AG04449 (cell line): ENCODE data around the gene GRHPR.

Source experiments
- CTCF ChIA-PET: fragments of 350-600 bp; formaldehyde crosslinking; extraction: SDS; loops from one replicate; lab custom pipeline; 2021; ENCODE audit warnings: antibody characterized with exemption; lab: Yijun Ruan, JAX
- POLR2A ChIA-PET: fragments of 400-600, 350-600 bp; formaldehyde crosslinking; extraction: SDS; loops from one replicate; lab custom pipeline; 2020; ENCODE audit warnings: antibody characterized with exemption, inconsistent platforms; lab: Yijun Ruan, JAX
- DNase-seq: peaks from one replicate; pipeline ENCODE4 v3.0.0-alpha.2; 2010; ENCODE audit warnings: low read depth, low spot score
- H3K4me3 ChIP-seq: 2 replicates; pipeline ENCODE4 v1.5.1; 2011; ENCODE audit warnings: low read depth, mild to moderate bottlenecking, control low read depth, low read length
- CTCF ChIP-seq: IDR thresholded peaks from one replicate; pipeline ENCODE4 v1.5.1; 2011; ENCODE audit warnings: mild to moderate bottlenecking, moderate library complexity, low read length, control low read depth, inconsistent platforms; ENCODE audit not compliant: insufficient read depth; ENCODE audit errors: missing control alignments

The GRHPR gene

GRCh38 chr9:37410354-37410861 is 12.1 kb upstream of the GRHPR start:
- no peak overlapping the region for H3K4me3 ChIP-seq
- CTCF ChIA-PET: interaction anchor here (1.0 to 6.3 kb wide), 6 partner anchors 12 to 536 kb away, joined by 3 to 50 read pairs (median 6); partner anchors contain the start of gene GRHPR
- POLR2A ChIA-PET: no interaction called here
- TF ChIP-seq CTCF: no peak
- no peak for DNase-seq

GRCh38 chr9:37410969-37411785 is 11.3 kb upstream of the GRHPR start:
- ChIA-PET CTCF (interaction anchor here (0.6 to 6.3 kb wide), 11 partner anchors 9 to 860 kb away, joined by 3 to 50 read pairs (median 5); partner anchors contain the start of gene GRHPR), POLR2A (no interaction called here)
- DNase-seq: no peak
- H3K4me3 ChIP-seq: no peak overlapping the region
- peak; percentile 57 for TF ChIP-seq CTCF

GRCh38 chr9:37412431-37413151 is 9.9 kb upstream of the GRHPR start:
- DNase-seq: peak; percentile 29

GRCh38 chr9:37413311-37413710 is 9.2 kb upstream of the GRHPR start:
- no peak for DNase-seq
- H3K4me3 ChIP-seq: no peak overlapping the region
- POLR2A ChIA-PET: interaction anchor here (0.9 kb wide), 1 partner anchor 9 kb away, joined by 3 read pairs; the partner anchor contains the start of gene GRHPR
- CTCF ChIA-PET: interaction anchor here (0.9 to 6.3 kb wide), 5 partner anchors 12 to 539 kb away, joined by 3 to 50 read pairs (median 9); no protein-coding TSS in a partner anchor
- no peak for TF ChIP-seq CTCF

More at GRCh38 chr9:37412431-37413151, 9.9 kb upstream of the GRHPR start:
- H3K4me3 ChIP-seq: no peak overlapping the region
- CTCF ChIA-PET: interaction anchor here (0.7 to 6.3 kb wide), 7 partner anchors 11 to 538 kb away, joined by 3 to 50 read pairs (median 4); no protein-coding TSS in a partner anchor
- TF ChIP-seq CTCF: no peak
- POLR2A ChIA-PET: no interaction called here

- CTCF ChIA-PET: interaction anchor here (0.6 to 6.3 kb wide), 13 partner anchors 9 to 553 kb away, joined by 3 to 50 read pairs (median 5); no protein-coding TSS in a partner anchor
- POLR2A ChIA-PET: interaction anchor here (0.6 to 0.9 kb wide), 2 partner anchors 8 to 126 kb away, joined by 3 read pairs; partner anchors contain the start of gene GRHPR
- TF ChIP-seq CTCF: no peak
- H3K4me3 ChIP-seq: no peak overlapping the region
- no peak for DNase-seq
Measured at GRCh38 chr9:37414503-37414943, 8.0 kb upstream of the GRHPR start.
